Spleen (tissue), 11 donors: ENCODE data around the gene BBS12. TPM values are rescaled to one million over a fixed set of nuclear protein-coding genes. Genes with fewer than 3 reads are reported as not detected.
A peak's percentile ranks its signal among the peaks of the same experiment; 100 is the strongest.

Source experiments
- DNase-seq: peaks from one replicate; pipeline ENCODE4 v3.0.0-alpha.2; 2020
- H3K27ac ChIP-seq, 8 donors: fragments of 200-600 bp; sonication (generic) in 7 of 8; 1 replicate in 4 of 8; 2 replicates in 4 of 8; pipeline versions ENCODE4 v1.5.0 to v1.8.0; 2016 to 2021; ENCODE audit warnings: inconsistent platforms in 4 of 8, mild to moderate bottlenecking in 4 of 8, moderate library complexity in 1 of 8
- H3K27me3 ChIP-seq, 7 donors: fragments of 200-600 bp; sonication (generic) in 6 of 7; replicated peaks in 1 of 7; 1 replicate in 4 of 7; 2 replicates in 3 of 7; pipeline versions ENCODE4 v1.5.0 to v1.8.0; 2016 to 2021; ENCODE audit warnings: inconsistent platforms in 3 of 7, mild to moderate bottlenecking in 1 of 7
- H3K36me3 ChIP-seq, 6 donors: fragments of 200-600 bp; sonication (generic) in 5 of 6; 1 replicate in 4 of 6; 2 replicates in 2 of 6; pipeline versions ENCODE4 v1.5.0 to v1.8.0; 2016 to 2021; ENCODE audit warnings: inconsistent platforms in 2 of 6
- H3K4me1 ChIP-seq, 6 donors: fragments of 200-600 bp; sonication (generic) in 5 of 6; 1 replicate in 3 of 6; 2 replicates in 3 of 6; pipeline versions ENCODE4 v1.5.0 to v1.8.0; 2016 to 2021; ENCODE audit warnings: inconsistent platforms in 3 of 6
- H3K4me3 ChIP-seq, 8 donors: fragments of 200-600 bp; sonication (generic) in 7 of 8; 1 replicate in 4 of 8; 2 replicates in 4 of 8; pipeline versions ENCODE4 v1.5.0 to v1.8.0; 2016 to 2021; ENCODE audit warnings: inconsistent platforms in 4 of 8, mild to moderate bottlenecking in 4 of 8, moderate library complexity in 2 of 8
- H3K9me3 ChIP-seq, 8 donors: fragments of 200-600 bp; sonication (generic) in 7 of 8; 1 replicate in 4 of 8; 2 replicates in 4 of 8; pipeline versions ENCODE4 v1.5.0 to v1.8.0; 2016 to 2021; ENCODE audit warnings: inconsistent platforms in 4 of 8
- CTCF ChIP-seq, 11 experiments: fragments of 200-600 bp in 7 of 11; fragments of 450-650 bp in 4 of 11; sonication (generic) in 4 of 11; IDR thresholded peaks in 8 of 11; conservative IDR thresholded peaks in 3 of 11; 1 replicate in 7 of 11; 2 replicates in 4 of 11; pipeline versions ENCODE4 v1.4.0 to v1.8.0; 2016 to 2021; ENCODE audit warnings: antibody characterized with exemption in 11 of 11, inconsistent platforms in 4 of 11, mild to moderate bottlenecking in 1 of 11
- POLR2A ChIP-seq, 3 donors: fragments of 450-650 bp; IDR thresholded peaks; one replicate each; pipeline ENCODE4 v1.5.1; 2017; ENCODE audit warnings: antibody characterized with exemption in 3 of 3, mild to moderate bottlenecking in 1 of 3
- POLR2AphosphoS5 ChIP-seq, 3 donors: sonication (generic); formaldehyde crosslinking; IDR thresholded peaks; one replicate each; pipeline ENCODE4 v1.5.1; 2017; ENCODE audit warnings: antibody characterized with exemption in 3 of 3
- WGBS, 5 donors: extraction: QIAGEN DNeasy Blood & Tissue Kit in 3 of 5; methylation state at CpG; one replicate each; pipeline versions ENCODE4 v1.1.5 to v1.1.7; 2013 to 2018; 5-methylcytosine and 5-hydroxymethylcytosine counted together
- intact Hi-C: fragments of 100-400 bp; cut with DNase I; formaldehyde crosslinking; loops from one replicate; pipeline ENCODE4 v1.15.0; 2023; ENCODE audit warnings: low total_unique reads
- polyA plus RNA-seq, 3 donors: library from polyadenylated mRNA; stranded (reverse); fragments of 200-250 nt; gene quantifications; one replicate each; pipeline ENCODE4 v1.2.1, GENCODE V29; 2013
- total RNA-seq, 7 donors: library from RNA; depleted of rRNA in 3 of 7; stranded (reverse); fragments of >200 nt in 3 of 7; fragmentation: NEBNext Ultra II Directional in 4 of 7; extraction: Animal tissue kit (Norgen Biotek cat#: 25700) in 4 of 7; gene quantifications; one replicate each; pipeline versions ENCODE4 v1.1.0 to v1.2.1, GENCODE V29; 2016 to 2021
- donor health status: healthy with polysubstance abuse.
- donor health status: DM: no; HTN: no; CAD: no; lungs with moderate emphysema.
- donor health status: DM: no; HTN: no; CAD: no.
- donor health status: Bipolar disorder and iron deficiency.
- donor health status: healthy.
- donor health status: DM: no; HTN: no; CAD: no.
- donor health status: DM: yes; HTN: yes; CAD: no.

The BBS12 gene
- total and polyA plus RNA-seq, 10 donors: 0.91 to 4.4 (median 2.7) TPM

GRCh38 chr4:122718281-122718680 lies 14.2 kb upstream of the BBS12 start:
- H3K27ac ChIP-seq: no peak overlapping the region
- no peak for TF ChIP-seq POLR2A (IDR thresholded peaks at IDR 0.05)
- TF ChIP-seq CTCF (IDR thresholded peaks at IDR 0.05 in 8 of 11, conservative IDR thresholded peaks at IDR 0.05 in 3 of 11): no peak
- TF ChIP-seq POLR2AphosphoS5 (IDR thresholded peaks at IDR 0.05): no peak
- no peaks in the 10 kb centered on the region for H3K36me3 ChIP-seq
- no peak for DNase-seq
- H3K4me1 ChIP-seq: no peaks in the 10 kb centered on the region
- H3K27me3 ChIP-seq: no peaks in the 10 kb centered on the region
- no peak overlapping the region for H3K4me3 ChIP-seq
- intact Hi-C loops: loop anchor here (10.0 kb wide), 1 partner anchor 113 kb away; no protein-coding TSS in a partner anchor
- no peaks in the 10 kb centered on the region for H3K9me3 ChIP-seq
- 80 to 87% (median 83%) methylated on average over 2 of the region's 2 CpGs for WGBS, 5 donors

GRCh38 chr4:122722256-122722655 lies 10.2 kb upstream of the BBS12 start:
- Histone ChIP-seq H3K9me3 (no peaks in the 10 kb centered on the region), H3K27me3 (no peaks in the 10 kb centered on the region), H3K4me3 (no peak overlapping the region), H3K36me3 (no peaks in the 10 kb centered on the region), H3K4me1 (no peaks in the 10 kb centered on the region), H3K27ac (no peak overlapping the region)
- WGBS, 5 donors: 83 to 97% (median 94%) methylated on average over 1 of the region's 1 CpG
- intact Hi-C loops: no loop called here
- no peak for TF ChIP-seq POLR2AphosphoS5 (IDR thresholded peaks at IDR 0.05)
- no peak for TF ChIP-seq CTCF (IDR thresholded peaks at IDR 0.05 in 8 of 11, conservative IDR thresholded peaks at IDR 0.05 in 3 of 11)
- DNase-seq: no peak

- no peak for DNase-seq
- Histone ChIP-seq H3K36me3 (no peaks in the 10 kb centered on the region), H3K27me3 (no peaks in the 10 kb centered on the region), H3K27ac (no peak overlapping the region), H3K4me1 (peaks cover 0 to 19% (median 11%) of the 10 kb centered on the region in 6 donors), H3K4me3 (no peak overlapping the region), H3K9me3 (no peaks in the 10 kb centered on the region)
- TF ChIP-seq CTCF (IDR thresholded peaks at IDR 0.05 in 8 of 11, conservative IDR thresholded peaks at IDR 0.05 in 3 of 11) (no peak), POLR2A (IDR thresholded peaks at IDR 0.05) (no peak), POLR2AphosphoS5 (IDR thresholded peaks at IDR 0.05) (no peak)
- intact Hi-C loops: no loop called here
- WGBS, 5 donors: 87 to 100% (median 90%) methylated on average over 1 of the region's 1 CpG
These were observed 3.6 kb upstream of the BBS12 start for GRCh38 chr4:122728856-122729255.

GRCh38 chr4:122731676-122732075 lies 828 bp upstream of the BBS12 start:
- Histone ChIP-seq H3K4me3 (peak overlapping the region in 3 of 8 donors; percentile 68 to 91 (median 85)), H3K27ac (peak overlapping the region in 6 of 8 donors; percentile 6 to 89 (median 88)), H3K27me3 (no peaks in the 10 kb centered on the region), H3K4me1 (peaks cover 0 to 25% (median 12%) of the 10 kb centered on the region in 6 donors), H3K36me3 (no peaks in the 10 kb centered on the region), H3K9me3 (no peaks in the 10 kb centered on the region)
- WGBS, 5 donors: 62 to 74% (median 65%) methylated on average over 2 of the region's 2 CpGs
- TF ChIP-seq POLR2AphosphoS5 (IDR thresholded peaks at IDR 0.05) (no peak), CTCF (IDR thresholded peaks at IDR 0.05 in 8 of 11, conservative IDR thresholded peaks at IDR 0.05 in 3 of 11) (no peak), POLR2A (IDR thresholded peaks at IDR 0.05) (no peak)
- intact Hi-C loops: no loop called here
- no peak for DNase-seq
